Stimulated activated CD4-positive, alpha-beta T cell treated with anti-CD3 and anti-CD28 coated beads, Interleukin-1b, Interleukin-23, amount 100 ng/mL, for 48 hours (primary cell): ENCODE data around the gene CDH11.

Experiments
- DNase-seq: peaks from one replicate; pipeline ENCODE4 v3.0.0-alpha.2; 2020

Gene CDH11

GRCh38 chr16:64898159-64898558 lies 223.7 kb downstream of the CDH11 start:
- no peak for DNase-seq
